ENCODE results near the gene INAFM2. TPM values are rescaled to one million over a fixed set of nuclear protein-coding genes. Genes with fewer than 3 reads are reported as not detected.

The INAFM2 gene
- total and polyA plus RNA-seq, 11 donors, result 27.9 to 92.7 (median 36.1) TPM

DNA sequence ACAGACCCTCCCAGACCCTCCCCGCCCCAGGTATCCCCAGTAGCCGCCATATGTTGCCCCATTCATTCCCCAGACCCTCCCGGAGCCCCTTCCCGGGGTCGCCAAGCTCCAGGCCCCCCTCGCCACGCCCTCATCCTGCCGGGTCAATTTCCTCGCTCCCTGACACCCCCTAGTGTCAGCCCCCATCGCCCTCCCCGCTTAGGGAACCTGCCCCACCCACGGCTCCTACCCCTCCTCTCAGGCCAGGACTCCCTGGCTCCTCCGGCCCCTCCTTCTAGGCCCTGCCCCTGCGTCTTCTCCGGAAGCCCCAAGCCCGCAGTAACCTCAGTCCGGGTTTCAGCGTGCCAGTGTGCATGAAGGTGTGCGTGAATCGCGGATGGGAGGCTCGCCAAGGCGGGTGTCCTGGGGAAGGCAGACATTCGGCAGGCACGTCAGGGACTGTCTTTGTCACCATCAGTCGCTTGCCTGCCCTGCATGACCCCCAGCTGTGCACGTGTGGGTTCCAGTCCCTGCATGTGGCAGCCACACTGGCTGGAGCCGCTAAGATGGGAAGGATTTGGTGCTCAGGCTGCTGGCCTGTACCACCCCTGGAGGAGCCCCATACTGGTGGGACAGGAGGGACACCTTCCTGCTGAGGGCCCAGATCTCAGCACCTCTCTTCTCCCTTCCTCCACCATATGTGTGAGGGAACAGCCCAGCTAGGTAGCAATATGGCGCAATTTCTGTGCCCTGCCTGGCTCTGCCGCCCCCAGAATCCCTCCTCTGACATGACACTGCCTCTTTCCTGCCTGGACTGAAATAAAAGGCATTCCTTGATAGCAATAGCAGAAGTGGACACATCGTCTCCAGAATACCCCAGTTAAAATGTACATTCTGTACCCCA is 35.2 kb downstream of the INAFM2 start:
- H3K27me3 ChIP-seq, result no peaks in the 10 kb centered on the region
- 13 to 18% (median 15%) methylated on average over 21 to 31 of the region's 31 CpGs for WGBS, 4 donors
- H3K27ac ChIP-seq, result peak overlapping the region in 1 of 12 donors; percentile 24
- H3K36me3 ChIP-seq, result no peaks in the 10 kb centered on the region
- ATAC-seq, result peak in 2 of 4 donors; percentile 18 to 27
- no peak for DNase-seq
- intact Hi-C loops (cut with DNase I), result loop anchor here in 1 of 10 donors (5.0 kb wide), 1 partner anchor 46 kb away; no protein-coding TSS in a partner anchor
- no peaks in the 10 kb centered on the region for H3K9me3 ChIP-seq
- peaks cover 0 to 26% (median 10%) of the 10 kb centered on the region in 12 donors for H3K4me1 ChIP-seq
- peak overlapping the region; percentile 35 to 65 (median 58) for H3K4me3 ChIP-seq
- TF ChIP-seq, protein P1, sequence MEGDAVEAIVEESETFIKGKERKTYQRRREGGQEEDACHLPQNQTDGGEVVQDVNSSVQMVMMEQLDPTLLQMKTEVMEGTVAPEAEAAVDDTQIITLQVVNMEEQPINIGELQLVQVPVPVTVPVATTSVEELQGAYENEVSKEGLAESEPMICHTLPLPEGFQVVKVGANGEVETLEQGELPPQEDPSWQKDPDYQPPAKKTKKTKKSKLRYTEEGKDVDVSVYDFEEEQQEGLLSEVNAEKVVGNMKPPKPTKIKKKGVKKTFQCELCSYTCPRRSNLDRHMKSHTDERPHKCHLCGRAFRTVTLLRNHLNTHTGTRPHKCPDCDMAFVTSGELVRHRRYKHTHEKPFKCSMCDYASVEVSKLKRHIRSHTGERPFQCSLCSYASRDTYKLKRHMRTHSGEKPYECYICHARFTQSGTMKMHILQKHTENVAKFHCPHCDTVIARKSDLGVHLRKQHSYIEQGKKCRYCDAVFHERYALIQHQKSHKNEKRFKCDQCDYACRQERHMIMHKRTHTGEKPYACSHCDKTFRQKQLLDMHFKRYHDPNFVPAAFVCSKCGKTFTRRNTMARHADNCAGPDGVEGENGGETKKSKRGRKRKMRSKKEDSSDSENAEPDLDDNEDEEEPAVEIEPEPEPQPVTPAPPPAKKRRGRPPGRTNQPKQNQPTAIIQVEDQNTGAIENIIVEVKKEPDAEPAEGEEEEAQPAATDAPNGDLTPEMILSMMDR (IDR thresholded peaks at IDR 0.05), result peak in 1 of 12 donors; percentile 29
- no peak for TF ChIP-seq POLR2A (IDR thresholded peaks at IDR 0.05)

DNA sequence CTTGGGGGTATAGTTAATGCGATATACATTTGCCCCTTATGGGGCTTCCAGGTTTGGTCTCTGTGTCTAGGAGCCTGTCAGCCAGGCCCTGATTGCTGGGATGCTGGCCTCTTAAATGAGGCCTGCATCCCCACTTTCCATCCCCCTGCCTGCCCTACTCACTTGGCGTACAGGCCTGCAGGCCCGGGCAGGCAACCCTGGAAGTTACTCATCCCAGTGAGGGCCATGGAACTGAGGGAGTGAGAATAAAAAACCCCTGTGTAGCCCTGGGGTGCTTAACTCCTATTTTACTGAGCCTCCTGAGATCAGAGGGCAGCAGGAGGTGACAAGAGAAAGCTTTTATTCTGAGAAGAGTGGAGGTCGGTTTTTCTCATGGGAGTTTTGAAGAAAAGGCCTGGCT is 36.5 kb downstream of the INAFM2 start:
- Histone ChIP-seq H3K4me1 (peaks cover 0 to 19% (median 8%) of the 10 kb centered on the region in 12 donors), H3K27me3 (no peaks in the 10 kb centered on the region), H3K27ac (no peak overlapping the region), H3K4me3 (no peak overlapping the region), H3K9me3 (no peaks in the 10 kb centered on the region), H3K36me3 (no peaks in the 10 kb centered on the region)
- intact Hi-C loops (cut with DNase I), result loop anchor here in 1 of 10 donors (10.0 kb wide), 1 partner anchor 55 kb away; no protein-coding TSS in a partner anchor
- 88 to 97% (median 92%) methylated on average over 4 of the region's 4 CpGs for WGBS, 4 donors
- ATAC-seq, result no peak
- TF ChIP-seq POLR2A (IDR thresholded peaks at IDR 0.05), result no peak
- TF ChIP-seq, protein P1 (IDR thresholded peaks at IDR 0.05), result no peak
- DNase-seq, result no peak

DNA sequence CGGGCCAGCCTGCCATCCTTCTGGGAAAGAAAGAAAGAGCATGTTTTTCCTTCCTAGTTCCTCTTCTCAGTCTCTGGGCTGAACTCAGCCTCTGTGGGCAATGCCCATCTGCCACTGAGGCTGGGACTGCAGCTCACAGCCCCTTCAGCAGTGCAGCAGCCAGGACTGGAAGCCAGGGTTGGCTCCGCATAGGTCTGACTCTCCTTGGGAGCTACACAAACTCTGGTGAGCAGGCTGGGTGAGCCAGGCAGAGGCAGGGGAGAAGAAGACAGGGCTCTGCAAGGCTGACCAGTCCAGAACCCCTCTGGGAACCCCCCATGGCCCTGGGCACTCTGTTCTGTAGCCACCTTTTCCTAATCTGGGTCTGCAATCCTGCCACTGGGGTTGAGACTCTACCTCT is 38.1 kb downstream of the INAFM2 start:
- intact Hi-C loops (cut with DNase I), result loop anchor here in 1 of 10 donors (10.0 kb wide), 1 partner anchor 53 kb away; no protein-coding TSS in a partner anchor
- WGBS, 4 donors, result 83 to 90% (median 87%) methylated on average over 2 of the region's 2 CpGs
- TF ChIP-seq, protein P1 (IDR thresholded peaks at IDR 0.05), result no peak
- no peak for TF ChIP-seq POLR2A (IDR thresholded peaks at IDR 0.05)
- Histone ChIP-seq H3K27me3 (no peaks in the 10 kb centered on the region), H3K36me3 (no peaks in the 10 kb centered on the region), H3K4me3 (no peak overlapping the region), H3K9me3 (no peaks in the 10 kb centered on the region), H3K27ac (no peak overlapping the region), H3K4me1 (peaks cover 0 to 35% (median 13%) of the 10 kb centered on the region in 12 donors)
- no peak for DNase-seq
- ATAC-seq, result no peak

DNA sequence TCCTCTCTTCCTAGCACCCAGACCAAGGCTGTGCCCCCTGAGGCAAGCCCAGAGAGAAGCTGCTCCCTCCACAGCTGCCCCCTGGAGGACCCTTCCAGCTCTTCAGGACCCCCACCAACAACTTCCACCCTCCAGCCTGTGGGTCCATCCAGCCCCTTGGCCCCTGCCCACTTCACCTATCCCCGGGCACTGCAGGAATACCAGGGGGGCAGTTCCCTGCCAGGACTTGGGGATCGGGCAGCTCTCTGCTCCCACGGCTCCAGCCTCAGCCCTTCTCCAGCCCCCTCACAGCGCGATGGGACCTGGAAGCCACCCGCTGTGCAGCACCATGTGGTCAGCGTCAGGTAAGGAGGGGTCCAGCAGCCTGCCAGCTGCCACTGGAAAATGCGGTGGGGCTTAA is 40.1 kb downstream of the INAFM2 start:
- Histone ChIP-seq H3K9me3 (no peaks in the 10 kb centered on the region), H3K4me3 (no peak overlapping the region), H3K27me3 (no peaks in the 10 kb centered on the region), H3K27ac (no peak overlapping the region), H3K36me3 (no peaks in the 10 kb centered on the region), H3K4me1 (peaks cover 0 to 38% (median 21%) of the 10 kb centered on the region in 12 donors)
- WGBS, 4 donors, result 80 to 92% (median 84%) methylated on average over 8 of the region's 8 CpGs
- ATAC-seq (no peak), DNase-seq (no peak)
- intact Hi-C loops (cut with DNase I), result loop anchor here in 1 of 10 donors (10.0 kb wide), 1 partner anchor 51 kb away; no protein-coding TSS in a partner anchor
- no peak for TF ChIP-seq POLR2A (IDR thresholded peaks at IDR 0.05)
- TF ChIP-seq, protein P1 (IDR thresholded peaks at IDR 0.05), result no peak

Measured in heart left ventricle (tissue), 16 donors.